K562 (cell line): Measurements from ENCODE around the gene MAP7D1. TPM values are rescaled to one million over a fixed set of nuclear protein-coding genes. Genes with fewer than 3 reads are reported as not detected.

Source experiments
- ARID1B ChIP-seq: fragments of 450-650 bp; IDR thresholded peaks from 2 replicates; pipeline ENCODE4 v1.6.1; 2016; ENCODE audit warnings: antibody characterized with exemption, mild to moderate bottlenecking, inconsistent platforms
- CBX3 ChIP-seq, 2 experiments: IDR thresholded peaks; 1 replicate in 1 of 2; 2 replicates in 1 of 2; pipeline ENCODE4 v1.6.1; 2012; ENCODE audit warnings: inconsistent platforms in 2 of 2, low read length in 2 of 2, borderline replicate concordance in 1 of 2, control low read depth in 1 of 2
- DIDO1 ChIP-seq: fragments of 450-650 bp; IDR thresholded peaks from 2 replicates; pipeline ENCODE4 v1.6.1; 2016; ENCODE audit warnings: low read depth, missing biosample characterization, missing genetic modification characterization
- GTF2F1 ChIP-seq: IDR thresholded peaks from 2 replicates; pipeline ENCODE4 v1.6.1; 2011; ENCODE audit warnings: low read depth, low read length, improper control_type of control experiment
- HNRNPLL ChIP-seq: fragments of 200-400 bp; formaldehyde crosslinking; IDR thresholded peaks from 2 replicates; pipeline ENCODE4 v1.6.1; 2017; ENCODE audit warnings: low read length, low read depth, mild to moderate bottlenecking; ENCODE audit not compliant: poor library complexity, severe bottlenecking
- IRF2 ChIP-seq: sonication (generic); formaldehyde crosslinking; IDR thresholded peaks from 2 replicates; pipeline ENCODE4 v1.8.1; 2022; ENCODE audit warnings: mild to moderate bottlenecking, missing genetic modification reagents
- JUN ChIP-seq, 2 experiments: sonication (generic) in 1 of 2; formaldehyde crosslinking in 1 of 2; IDR thresholded peaks; 2 replicates each; pipeline versions ENCODE4 v1.6.1 to v1.8.0; 2012 to 2022; ENCODE audit warnings: borderline replicate concordance in 2 of 2, mild to moderate bottlenecking in 2 of 2, improper control_type of control experiment in 1 of 2, low read depth in 1 of 2, low read length in 1 of 2, missing genetic modification reagents in 1 of 2
- LCOR ChIP-seq: sonication (generic); formaldehyde crosslinking; IDR thresholded peaks from 2 replicates; pipeline ENCODE4 v1.8.0; 2022; ENCODE audit warnings: mild to moderate bottlenecking, missing genetic modification reagents
- MAZ ChIP-seq, 2 experiments: fragments of 450-650 bp in 1 of 2; sonication (generic) in 1 of 2; formaldehyde crosslinking; IDR thresholded peaks in 1 of 2; conservative IDR thresholded peaks in 1 of 2; 2 replicates each; pipeline versions ENCODE4 v1.4.0 to v1.5.0; 2020; ENCODE audit warnings: mild to moderate bottlenecking in 1 of 2, missing genetic modification reagents in 1 of 2
- POLR2A ChIP-seq: fragments of 450-650 bp; conservative IDR thresholded peaks from 2 replicates; pipeline ENCODE4 v1.6.1; 2016
- RAD21 ChIP-seq, 2 experiments: fragments of 250-450 bp in 1 of 2; fragments of 450-650 bp in 1 of 2; sonication (Bioruptor Pico) in 1 of 2; formaldehyde crosslinking in 1 of 2; IDR thresholded peaks in 1 of 2; conservative IDR thresholded peaks in 1 of 2; 2 replicates each; pipeline versions ENCODE4 v1.4.0 to v1.8.0; 2020 to 2022; ENCODE audit warnings: mild to moderate bottlenecking in 2 of 2, moderate library complexity in 1 of 2
- SP1 ChIP-seq: sonication (generic); formaldehyde crosslinking; IDR thresholded peaks from 2 replicates; pipeline ENCODE4 v1.8.1; 2022; ENCODE audit warnings: mild to moderate bottlenecking, missing genetic modification reagents
- TAF7 ChIP-seq: fragments of 450-650 bp; IDR thresholded peaks from 2 replicates; pipeline ENCODE4 v1.6.1; 2016; ENCODE audit warnings: missing genetic modification characterization, missing compliant biosample characterization
- TBL1XR1 ChIP-seq, 2 experiments: IDR thresholded peaks; 2 replicates each; pipeline ENCODE4 v1.6.1; 2012; ENCODE audit warnings: improper control_type of control experiment in 2 of 2, low read length in 2 of 2, mild to moderate bottlenecking in 1 of 2
- polyA plus RNA-seq, 8 experiments: library from polyadenylated mRNA; depleted of rRNA in 4 of 8; stranded (reverse) in 5 of 8; unstranded in 3 of 8; fragments of >200 nt; fragmentation: Nextera tagmentation in 2 of 8; fragmentation: Illumina TruSeq in 1 of 8; extraction: Ambion mirVana in 2 of 8; extraction: Trizol in 1 of 8; gene quantifications; 2 replicates each; pipeline versions ENCODE4 v1.2.1 to v1.2.3, GENCODE V29; 2011 to 2014; ENCODE audit warnings: inconsistent platforms in 1 of 8, missing spikeins in 1 of 8
- total RNA-seq, 7 experiments: library from RNA; depleted of rRNA in 6 of 7; stranded (reverse); fragments of >200 nt in 6 of 7; fragmentation: Illumina TruSeq in 2 of 7; extraction: Trizol in 2 of 7; gene quantifications; 2 replicates each; pipeline versions ENCODE4 v1.2.1 to v1.2.3, GENCODE V29; 2011 to 2021; ENCODE audit warnings: low replicate concordance in 1 of 7
- TF ChIP-seq, protein P1 (sequence below): fragments of 450-650 bp; IDR thresholded peaks from 2 replicates; pipeline ENCODE4 v1.6.1; 2016
- TF ChIP-seq, protein P2 (sequence below): fragments of 450-650 bp; IDR thresholded peaks from 2 replicates; pipeline ENCODE4 v1.6.1; 2016; ENCODE audit warnings: low read depth, mild to moderate bottlenecking, moderate library complexity
- TF ChIP-seq, protein P3 (sequence below): sonication (generic); formaldehyde crosslinking; IDR thresholded peaks from 2 replicates; pipeline ENCODE4 v1.8.0; 2022; ENCODE audit warnings: missing genetic modification reagents, mild to moderate bottlenecking, moderate library complexity, borderline replicate concordance
- TF ChIP-seq, protein P4 (sequence below): fragments of 200-800 bp; sonication (Bioruptor generic); IDR thresholded peaks from 2 replicates; pipeline ENCODE4 v1.6.1; 2017; ENCODE audit warnings: missing genetic modification characterization, missing compliant biosample characterization
- TF ChIP-seq, protein P5 (sequence below): sonication (generic); IDR thresholded peaks from 2 replicates; pipeline ENCODE4 v1.6.1; 2016
- TF ChIP-seq, protein P6 (sequence below): sonication (generic); formaldehyde crosslinking; IDR thresholded peaks from 2 replicates; pipeline ENCODE4 v1.9.0; 2022; ENCODE audit warnings: mild to moderate bottlenecking, missing genetic modification reagents

The MAP7D1 gene
- total and polyA plus RNA-seq, 9 of the 15 experiments (the other 6 are each of a cell fraction or from before 2014, with no cell fraction given) = 3.6 to 108 (median 34.5) TPM

DNA sequence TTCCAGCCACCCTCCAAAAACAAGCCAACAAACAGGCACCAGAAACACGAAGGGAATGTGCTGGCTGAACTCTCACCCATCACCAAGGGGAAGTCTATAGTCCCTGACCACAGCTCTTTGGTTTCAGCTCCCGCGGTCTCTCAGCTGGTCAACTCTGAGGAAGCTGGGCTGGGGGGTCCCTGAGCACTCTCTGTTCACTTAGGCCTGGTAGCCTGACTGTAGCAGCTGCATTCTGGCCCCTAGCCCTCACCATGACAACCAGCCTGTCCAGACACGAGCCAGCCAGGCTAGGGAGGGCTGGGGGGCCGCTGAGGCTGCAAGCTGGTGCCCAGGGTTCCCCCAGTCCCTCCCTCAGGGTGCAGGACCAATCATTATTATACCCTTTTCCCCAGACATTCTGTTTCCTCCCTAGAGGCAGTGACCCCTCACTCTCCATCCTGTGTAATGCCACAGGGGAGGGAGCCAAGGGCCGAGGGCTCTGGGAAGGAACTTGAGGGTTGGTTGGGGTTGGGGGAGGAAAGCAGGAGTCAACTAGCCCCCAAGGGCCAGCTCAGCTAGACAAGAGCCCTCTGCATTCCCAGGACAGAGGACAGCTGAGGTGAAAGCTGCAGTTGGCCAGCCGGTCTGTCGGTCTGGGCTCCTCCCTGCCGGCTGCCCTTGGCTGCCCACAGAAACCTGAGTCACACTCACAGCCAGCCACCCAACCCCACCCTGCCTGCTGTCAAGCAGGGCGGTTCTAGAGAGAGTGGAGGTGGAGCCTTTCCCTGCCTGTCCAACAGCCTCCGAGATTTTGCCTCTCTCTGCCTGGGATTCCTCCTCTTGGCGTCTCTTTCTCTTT is 5.4 kb upstream of the MAP7D1 start (continued):
- no peak for TF ChIP-seq JUN (IDR thresholded peaks at IDR 0.05; ENCODE audit: borderline replicate concordance, low read depth, low read length)
- 0 out of 2 replicates have a peak, but pooled peaks have one; percentile 65 for TF ChIP-seq JUN (CRISPR knock-in tag; IDR thresholded peaks at IDR 0.05; ENCODE audit: borderline replicate concordance)
- TF ChIP-seq, protein P1, sequence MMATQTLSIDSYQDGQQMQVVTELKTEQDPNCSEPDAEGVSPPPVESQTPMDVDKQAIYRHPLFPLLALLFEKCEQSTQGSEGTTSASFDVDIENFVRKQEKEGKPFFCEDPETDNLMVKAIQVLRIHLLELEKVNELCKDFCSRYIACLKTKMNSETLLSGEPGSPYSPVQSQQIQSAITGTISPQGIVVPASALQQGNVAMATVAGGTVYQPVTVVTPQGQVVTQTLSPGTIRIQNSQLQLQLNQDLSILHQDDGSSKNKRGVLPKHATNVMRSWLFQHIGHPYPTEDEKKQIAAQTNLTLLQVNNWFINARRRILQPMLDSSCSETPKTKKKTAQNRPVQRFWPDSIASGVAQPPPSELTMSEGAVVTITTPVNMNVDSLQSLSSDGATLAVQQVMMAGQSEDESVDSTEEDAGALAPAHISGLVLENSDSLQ = peak; percentile 96
- peak in 1 of 2 experiments; percentile 81; a peak in 3 of 4 replicates for TF ChIP-seq MAZ (CRISPR knock-in tag; conservative IDR thresholded peaks at IDR 0.05 in 1 of 2, IDR thresholded peaks at IDR 0.05 in 1 of 2)
- peak in 1 of 2 experiments; percentile 23; a peak in 1 of 4 replicates for TF ChIP-seq RAD21 (CRISPR knock-in tag; conservative IDR thresholded peaks at IDR 0.05 in 1 of 2, IDR thresholded peaks at IDR 0.05 in 1 of 2)
- no peak for TF ChIP-seq HNRNPLL
- TF ChIP-seq CBX3 (IDR thresholded peaks at IDR 0.05; ENCODE audit: borderline replicate concordance in 1 of 2, low read length in 2 of 2) = no peak
- TF ChIP-seq SP1 = peak; percentile 67; the same call in 1 of the 2 replicates
- TF ChIP-seq, protein P2, sequence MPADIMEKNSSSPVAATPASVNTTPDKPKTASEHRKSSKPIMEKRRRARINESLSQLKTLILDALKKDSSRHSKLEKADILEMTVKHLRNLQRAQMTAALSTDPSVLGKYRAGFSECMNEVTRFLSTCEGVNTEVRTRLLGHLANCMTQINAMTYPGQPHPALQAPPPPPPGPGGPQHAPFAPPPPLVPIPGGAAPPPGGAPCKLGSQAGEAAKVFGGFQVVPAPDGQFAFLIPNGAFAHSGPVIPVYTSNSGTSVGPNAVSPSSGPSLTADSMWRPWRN = no peak
- TF ChIP-seq, protein P3, sequence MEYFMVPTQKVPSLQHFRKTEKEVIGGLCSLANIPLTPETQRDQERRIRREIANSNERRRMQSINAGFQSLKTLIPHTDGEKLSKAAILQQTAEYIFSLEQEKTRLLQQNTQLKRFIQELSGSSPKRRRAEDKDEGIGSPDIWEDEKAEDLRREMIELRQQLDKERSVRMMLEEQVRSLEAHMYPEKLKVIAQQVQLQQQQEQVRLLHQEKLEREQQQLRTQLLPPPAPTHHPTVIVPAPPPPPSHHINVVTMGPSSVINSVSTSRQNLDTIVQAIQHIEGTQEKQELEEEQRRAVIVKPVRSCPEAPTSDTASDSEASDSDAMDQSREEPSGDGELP (CRISPR knock-in tag) = peak; percentile 87
- TF ChIP-seq LCOR (CRISPR knock-in tag) = peak; percentile 81
- TF ChIP-seq, protein P4, sequence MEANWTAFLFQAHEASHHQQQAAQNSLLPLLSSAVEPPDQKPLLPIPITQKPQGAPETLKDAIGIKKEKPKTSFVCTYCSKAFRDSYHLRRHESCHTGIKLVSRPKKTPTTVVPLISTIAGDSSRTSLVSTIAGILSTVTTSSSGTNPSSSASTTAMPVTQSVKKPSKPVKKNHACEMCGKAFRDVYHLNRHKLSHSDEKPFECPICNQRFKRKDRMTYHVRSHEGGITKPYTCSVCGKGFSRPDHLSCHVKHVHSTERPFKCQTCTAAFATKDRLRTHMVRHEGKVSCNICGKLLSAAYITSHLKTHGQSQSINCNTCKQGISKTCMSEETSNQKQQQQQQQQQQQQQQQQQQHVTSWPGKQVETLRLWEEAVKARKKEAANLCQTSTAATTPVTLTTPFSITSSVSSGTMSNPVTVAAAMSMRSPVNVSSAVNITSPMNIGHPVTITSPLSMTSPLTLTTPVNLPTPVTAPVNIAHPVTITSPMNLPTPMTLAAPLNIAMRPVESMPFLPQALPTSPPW (CRISPR knock-in tag) = peak; percentile 75; the same call in 1 of the 2 replicates
- no peak for TF ChIP-seq IRF2 (CRISPR knock-in tag)
- TF ChIP-seq DIDO1 (tag) = no peak
- TF ChIP-seq GTF2F1 = 0 out of 2 replicates have a peak, but pooled peaks have one; percentile 34
- peak; percentile 57 for TF ChIP-seq ARID1B
- TF ChIP-seq TBL1XR1 (IDR thresholded peaks at IDR 0.05; ENCODE audit: low read length in 2 of 2) = peak; percentile 36 to 45; a peak in 2 of 4 replicates
- peak; percentile 82 for TF ChIP-seq POLR2A
- TF ChIP-seq, protein P5, sequence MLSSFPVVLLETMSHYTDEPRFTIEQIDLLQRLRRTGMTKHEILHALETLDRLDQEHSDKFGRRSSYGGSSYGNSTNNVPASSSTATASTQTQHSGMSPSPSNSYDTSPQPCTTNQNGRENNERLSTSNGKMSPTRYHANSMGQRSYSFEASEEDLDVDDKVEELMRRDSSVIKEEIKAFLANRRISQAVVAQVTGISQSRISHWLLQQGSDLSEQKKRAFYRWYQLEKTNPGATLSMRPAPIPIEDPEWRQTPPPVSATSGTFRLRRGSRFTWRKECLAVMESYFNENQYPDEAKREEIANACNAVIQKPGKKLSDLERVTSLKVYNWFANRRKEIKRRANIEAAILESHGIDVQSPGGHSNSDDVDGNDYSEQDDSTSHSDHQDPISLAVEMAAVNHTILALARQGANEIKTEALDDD = 0 out of 2 replicates have a peak, but pooled peaks have one; percentile 14
- peak; percentile 59; the same call in 1 of the 2 replicates for TF ChIP-seq TAF7
- TF ChIP-seq, protein P6, sequence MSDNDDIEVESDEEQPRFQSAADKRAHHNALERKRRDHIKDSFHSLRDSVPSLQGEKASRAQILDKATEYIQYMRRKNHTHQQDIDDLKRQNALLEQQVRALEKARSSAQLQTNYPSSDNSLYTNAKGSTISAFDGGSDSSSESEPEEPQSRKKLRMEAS (CRISPR knock-in tag) = peak; percentile 36; the same call in 1 of the 2 replicates
